ENCODE measurements around the gene TAPBPL. TPM values are rescaled to one million over a fixed set of nuclear protein-coding genes. Genes with fewer than 3 reads are reported as not detected.
A peak's percentile ranks its signal among the peaks of the same experiment; 100 is the strongest.

The TAPBPL gene
- total and polyA plus RNA-seq, 5 donors from 2014 or later, result 28.0 to 72.7 (median 45.6) TPM

DNA sequence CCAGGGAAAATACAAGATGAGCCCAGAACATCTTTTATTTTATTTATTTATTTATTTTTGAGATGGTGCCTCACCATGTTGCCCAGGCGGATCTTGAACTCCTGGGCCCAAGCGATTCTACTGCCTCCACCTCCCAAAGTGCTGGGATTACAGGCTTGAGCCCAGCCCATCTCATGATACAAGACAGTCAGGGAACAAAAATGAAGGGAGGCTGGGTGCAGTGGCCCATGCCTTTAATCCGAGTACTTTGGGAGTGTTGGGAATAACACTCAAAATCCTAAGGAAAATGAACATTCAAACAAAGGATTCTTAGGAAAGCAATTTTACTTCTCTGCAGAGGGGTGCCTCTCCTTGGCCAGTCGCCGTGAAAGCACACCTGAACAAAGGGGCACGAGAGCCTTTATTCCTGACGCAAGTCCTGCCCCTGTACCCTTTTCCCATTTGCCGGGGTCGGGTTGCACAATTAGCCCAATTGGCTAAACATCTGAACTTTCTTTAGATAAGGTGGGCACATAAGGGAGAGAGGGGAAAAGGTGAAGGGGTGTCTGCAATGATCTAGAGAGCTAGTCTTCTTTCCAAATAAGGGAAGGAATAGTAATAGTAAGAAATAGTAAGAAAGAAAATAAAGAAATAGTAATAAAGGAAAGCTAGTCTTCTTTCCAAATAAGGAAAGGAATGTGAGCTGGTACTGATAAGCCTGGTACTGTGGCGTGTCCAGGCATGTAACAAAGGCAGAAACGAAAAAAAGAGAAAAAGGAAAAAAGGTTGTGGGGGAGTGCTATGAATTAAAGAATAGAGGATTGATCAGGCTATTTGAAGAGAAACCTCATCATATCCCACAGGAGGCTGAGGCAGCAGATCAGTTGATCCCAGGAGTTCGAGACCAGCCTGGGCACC is 55.5 kb downstream of the TAPBPL start:
- Histone ChIP-seq H3K4me3 (ENCODE audit: low read depth, low read length) (no peak overlapping the region), H3K27me3 (ENCODE audit: control insufficient read depth, insufficient read depth, low read length) (no peaks in the 10 kb centered on the region), H3K9me3 (ENCODE audit: control insufficient read depth in 2 of 2, low read length in 2 of 2) (no peaks in the 10 kb centered on the region), H3K4me1 (ENCODE audit: control insufficient read depth, insufficient read depth, low read length, poor library complexity, severe bottlenecking) (no peaks in the 10 kb centered on the region), H3K36me3 (ENCODE audit: control insufficient read depth, insufficient read depth, low read length) (peaks cover 30% of the 10 kb centered on the region), H3K27ac (ENCODE audit: insufficient read depth, low read length, poor library complexity, severe bottlenecking) (no peak overlapping the region)
- peaks cover 0 to 13% (median 3%) of the 10 kb centered on the region in 4 donors for H3K4me1 Mint-ChIP-seq
- DNase-seq, result no peak
- H3K36me3 Mint-ChIP-seq, result peaks cover 25% of the 10 kb centered on the region
- H3K4me3 Mint-ChIP-seq, result no peak overlapping the region
- H3K27me3 Mint-ChIP-seq, result no peaks in the 10 kb centered on the region
- no peaks in the 10 kb centered on the region for H3K9me3 Mint-ChIP-seq
- ATAC-seq (ENCODE audit: low read depth in 2 of 2), result no peak
- H3K27ac Mint-ChIP-seq, result peak overlapping the region in 2 of 3 donors; percentile 28 to 43

DNA sequence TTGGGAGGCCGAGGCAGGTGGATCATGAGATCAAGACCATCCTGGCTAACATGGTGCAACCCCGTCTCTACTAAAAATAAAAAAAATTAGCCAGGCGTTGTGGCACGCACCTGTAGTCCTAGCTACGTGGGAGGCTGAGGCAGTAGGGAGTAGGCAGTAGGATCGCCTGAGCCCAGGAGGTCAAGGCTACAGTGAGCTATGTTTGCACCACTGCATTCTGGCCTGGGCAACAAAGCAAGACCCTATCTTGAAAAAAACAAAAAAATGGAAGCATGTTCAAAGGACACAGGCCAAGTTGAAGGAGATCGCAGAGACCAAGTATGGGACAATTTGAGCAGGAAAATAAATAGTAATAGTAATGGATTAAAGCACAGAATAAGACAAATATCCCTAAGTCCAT is 56.2 kb downstream of the TAPBPL start:
- Mint-ChIP-seq H3K36me3 (peaks cover 32% of the 10 kb centered on the region), H3K4me1 (peaks cover 0 to 13% (median 3%) of the 10 kb centered on the region in 4 donors), H3K27ac (no peak overlapping the region), H3K4me3 (no peak overlapping the region), H3K27me3 (no peaks in the 10 kb centered on the region), H3K9me3 (no peaks in the 10 kb centered on the region)
- Histone ChIP-seq H3K4me1 (ENCODE audit: control insufficient read depth, insufficient read depth, low read length, poor library complexity, severe bottlenecking) (no peaks in the 10 kb centered on the region), H3K27ac (ENCODE audit: insufficient read depth, low read length, poor library complexity, severe bottlenecking) (no peak overlapping the region), H3K27me3 (ENCODE audit: control insufficient read depth, insufficient read depth, low read length) (no peaks in the 10 kb centered on the region), H3K36me3 (ENCODE audit: control insufficient read depth, insufficient read depth, low read length) (peaks cover 35% of the 10 kb centered on the region), H3K9me3 (ENCODE audit: control insufficient read depth in 2 of 2, low read length in 2 of 2) (no peaks in the 10 kb centered on the region), H3K4me3 (ENCODE audit: low read depth, low read length) (no peak overlapping the region)
- DNase-seq (no peak), ATAC-seq (ENCODE audit: low read depth in 2 of 2) (no peak)

Other genes with a start within 250 kb of the TAPBPL start
- gene PLEKHG6, start 141.4 kb upstream of the TAPBPL start, total RNA-seq, result not detected
- under 1 TPM in 3 of 4 donors, not detected in 1; 0.31 to 0.62 (median 0.37) TPM for gene PLEKHG6, start 141.4 kb upstream of the TAPBPL start, polyA plus RNA-seq
- gene TNFRSF1A, start 110.0 kb upstream of the TAPBPL start, total RNA-seq, result 38.5 TPM
- 10 to 100 TPM; 25.6 to 39.5 (median 31.0) TPM for gene TNFRSF1A, start 110.0 kb upstream of the TAPBPL start, polyA plus RNA-seq
- gene SCNN1A, start 76.5 kb upstream of the TAPBPL start, total RNA-seq, result 0.86 TPM
- gene SCNN1A, start 76.5 kb upstream of the TAPBPL start, polyA plus RNA-seq, result under 1 TPM; 0.09 to 0.60 (median 0.22) TPM
- gene LTBR, start 67.9 kb upstream of the TAPBPL start, total RNA-seq, result not detected
- under 1 TPM in 1 of 4 donors, not detected in 3; 0.35 TPM for gene LTBR, start 67.9 kb upstream of the TAPBPL start, polyA plus RNA-seq
- gene CD27, start 7.1 kb upstream of the TAPBPL start, total RNA-seq, result 156 TPM
- 100 to 1,000 TPM; 547 to 707 (median 641) TPM for gene CD27, start 7.1 kb upstream of the TAPBPL start, polyA plus RNA-seq
- 67.3 TPM for gene VAMP1, start 18.6 kb downstream of the TAPBPL start, total RNA-seq
- gene VAMP1, start 18.6 kb downstream of the TAPBPL start, polyA plus RNA-seq, result 10 to 100 TPM in 3 of 4 donors, 1 to 10 TPM in 1; 9.8 to 16.1 (median 13.5) TPM
- gene MRPL51, start 41.2 kb downstream of the TAPBPL start, total RNA-seq, result 40.5 TPM
- gene MRPL51, start 41.2 kb downstream of the TAPBPL start, polyA plus RNA-seq, result 100 to 1,000 TPM; 243 to 372 (median 253) TPM
- 32.8 TPM for gene NCAPD2, start 42.1 kb downstream of the TAPBPL start, total RNA-seq
- 10 to 100 TPM; 21.5 to 29.1 (median 26.3) TPM for gene NCAPD2, start 42.1 kb downstream of the TAPBPL start, polyA plus RNA-seq
- gene GAPDH, start 82.5 kb downstream of the TAPBPL start, total RNA-seq, result 669 TPM
- gene GAPDH, start 82.5 kb downstream of the TAPBPL start, polyA plus RNA-seq, result 1,000 to 10,000 TPM; 1,962 to 2,973 (median 2,405) TPM
- 46.6 TPM for gene IFFO1, start 104.0 kb downstream of the TAPBPL start, total RNA-seq
- gene IFFO1, start 104.0 kb downstream of the TAPBPL start, polyA plus RNA-seq, result 10 to 100 TPM in 1 of 4 donors, 1 to 10 TPM in 3; 5.6 to 10.4 (median 8.3) TPM
- gene NOP2, start 116.2 kb downstream of the TAPBPL start, total RNA-seq, result 77.5 TPM
- 10 to 100 TPM; 13.2 to 34.0 (median 22.5) TPM for gene NOP2, start 116.2 kb downstream of the TAPBPL start, polyA plus RNA-seq
- gene CHD4, start 155.3 kb downstream of the TAPBPL start, total RNA-seq, result 474 TPM
- gene CHD4, start 155.3 kb downstream of the TAPBPL start, polyA plus RNA-seq, result 10 to 100 TPM; 32.2 to 43.4 (median 38.8) TPM
- 7.0 TPM for gene LPAR5, start 183.9 kb downstream of the TAPBPL start, total RNA-seq
- gene LPAR5, start 183.9 kb downstream of the TAPBPL start, polyA plus RNA-seq, result 10 to 100 TPM in 1 of 4 donors, 1 to 10 TPM in 3; 6.6 to 17.3 (median 8.6) TPM
- 13.7 TPM for gene ACRBP, start 195.4 kb downstream of the TAPBPL start, total RNA-seq
- under 1 TPM in 1 of 4 donors, not detected in 3; 0.41 TPM for gene ACRBP, start 195.4 kb downstream of the TAPBPL start, polyA plus RNA-seq
- gene ING4, start 211.1 kb downstream of the TAPBPL start, total RNA-seq, result 34.6 TPM
- 10 to 100 TPM; 70.5 to 90.6 (median 82.4) TPM for gene ING4, start 211.1 kb downstream of the TAPBPL start, polyA plus RNA-seq
- 68.3 TPM for gene ZNF384, start 237.3 kb downstream of the TAPBPL start, total RNA-seq
- 10 to 100 TPM; 13.4 to 25.3 (median 19.6) TPM for gene ZNF384, start 237.3 kb downstream of the TAPBPL start, polyA plus RNA-seq
- gene PIANP, start 248.8 kb downstream of the TAPBPL start, total RNA-seq, result not detected
- under 1 TPM in 1 of 4 donors, not detected in 3; 0.13 TPM for gene PIANP, start 248.8 kb downstream of the TAPBPL start, polyA plus RNA-seq